K562 (cell line): ENCODE measurements around the gene THOP1. TPM values are rescaled to one million over a fixed set of nuclear protein-coding genes. Genes with fewer than 3 reads are reported as not detected.

Source experiments
- MCM3 ChIP-seq: fragments of 450-650 bp; IDR thresholded peaks from 2 replicates; pipeline ENCODE4 v1.6.1; 2016
- SIX5 ChIP-seq, 2 experiments: IDR thresholded peaks; 2 replicates each; pipeline ENCODE4 v1.6.1; 2011; ENCODE audit warnings: low read length in 2 of 2, borderline replicate concordance in 1 of 2, low read depth in 1 of 2, mild to moderate bottlenecking in 1 of 2, moderate library complexity in 1 of 2; ENCODE audit not compliant: insufficient read depth in 1 of 2
- SMARCA5 ChIP-seq: fragments of 450-650 bp; IDR thresholded peaks from 2 replicates; pipeline ENCODE4 v1.6.1; 2016
- ZBTB11 ChIP-seq, 3 experiments: fragments of 200-800 bp in 1 of 3; fragments of 250-450 bp in 1 of 3; fragments of 450-650 bp in 1 of 3; sonication (Bioruptor Pico) in 1 of 3; sonication (Bioruptor generic) in 1 of 3; formaldehyde crosslinking in 1 of 3; IDR thresholded peaks; 2 replicates each; pipeline versions ENCODE4 v1.6.1 to v1.8.0; 2016 to 2022; ENCODE audit warnings: mild to moderate bottlenecking in 2 of 3, missing genetic modification characterization in 2 of 3, missing compliant biosample characterization in 1 of 3, moderate library complexity in 1 of 3
- ZNF197 ChIP-seq: fragments of 200-800 bp; sonication (Bioruptor generic); IDR thresholded peaks from 2 replicates; pipeline ENCODE4 v1.6.1; 2016; ENCODE audit warnings: low read depth, missing genetic modification characterization, missing compliant biosample characterization
- ZNF232 ChIP-seq: sonication (generic); formaldehyde crosslinking; IDR thresholded peaks from 2 replicates; pipeline ENCODE4 v1.8.0; 2022; ENCODE audit warnings: mild to moderate bottlenecking, missing genetic modification reagents
- ZNF24 ChIP-seq: fragments of 450-650 bp; IDR thresholded peaks from 2 replicates; pipeline ENCODE4 v1.6.1; 2016
- polyA plus RNA-seq, 8 experiments: library from polyadenylated mRNA; depleted of rRNA in 4 of 8; stranded (reverse) in 5 of 8; unstranded in 3 of 8; fragments of >200 nt; fragmentation: Nextera tagmentation in 2 of 8; fragmentation: Illumina TruSeq in 1 of 8; extraction: Ambion mirVana in 2 of 8; extraction: Trizol in 1 of 8; gene quantifications; 2 replicates each; pipeline versions ENCODE4 v1.2.1 to v1.2.3, GENCODE V29; 2011 to 2014; ENCODE audit warnings: inconsistent platforms in 1 of 8, missing spikeins in 1 of 8
- total RNA-seq, 7 experiments: library from RNA; depleted of rRNA in 6 of 7; stranded (reverse); fragments of >200 nt in 6 of 7; fragmentation: Illumina TruSeq in 2 of 7; extraction: Trizol in 2 of 7; gene quantifications; 2 replicates each; pipeline versions ENCODE4 v1.2.1 to v1.2.3, GENCODE V29; 2011 to 2021; ENCODE audit warnings: low replicate concordance in 1 of 7

THOP1 gene
- total and polyA plus RNA-seq, 9 of the 15 experiments (the other 6 are each of a cell fraction or from before 2014, with no cell fraction given): 1.3 to 255 (median 96.1) TPM

GRCh38 chr19:2806736-2807378, 21.6 kb downstream of the THOP1 start (continued):
- no peak for TF ChIP-seq ZBTB11 (CRISPR knock-in tag; IDR thresholded peaks at IDR 0.05)
- TF ChIP-seq ZNF197: no peak
- TF ChIP-seq ZNF232: no peak
- TF ChIP-seq SIX5 (IDR thresholded peaks at IDR 0.05; ENCODE audit: borderline replicate concordance in 1 of 2, insufficient read depth in 1 of 2, low read depth in 1 of 2, low read length in 2 of 2): no peak
- TF ChIP-seq SMARCA5: no peak
- no peak for TF ChIP-seq ZNF24
- no peak for TF ChIP-seq MCM3
